GM12872 (cell line): ENCODE measurements around the gene FBXL17.

Experiments
- CTCF ChIP-seq: IDR thresholded peaks from 3 replicates; pipeline ENCODE4 v1.5.1; 2011; ENCODE audit warnings: low read depth, mild to moderate bottlenecking, low read length, moderate library complexity; ENCODE audit not compliant: insufficient read depth

The FBXL17 gene

GRCh38 chr5:108206707-108207106 is 175.2 kb downstream of the FBXL17 start:
- TF ChIP-seq CTCF = no peak

GRCh38 chr5:108201721-108202120 is 180.2 kb downstream of the FBXL17 start:
- no peak for TF ChIP-seq CTCF

GRCh38 chr5:108196276-108196675 is 185.6 kb downstream of the FBXL17 start:
- TF ChIP-seq CTCF = no peak

- no peak for TF ChIP-seq CTCF
Measured at GRCh38 chr5:108193021-108193795, 188.7 kb downstream of the FBXL17 start.

- no peak for TF ChIP-seq CTCF
Measured at GRCh38 chr5:108184940-108185339, 197.0 kb downstream of the FBXL17 start.

- no peak for TF ChIP-seq CTCF
Measured at GRCh38 chr5:108181975-108182374, 199.9 kb downstream of the FBXL17 start.

GRCh38 chr5:108174286-108174685 is 207.6 kb downstream of the FBXL17 start:
- no peak for TF ChIP-seq CTCF
